ENCODE results near the gene SNCA. TPM values are rescaled to one million over a fixed set of nuclear protein-coding genes. Genes with fewer than 3 reads are reported as not detected.

SNCA gene
- total RNA-seq, 1 experiment from 2014 or later: 3.1 TPM

DNA sequence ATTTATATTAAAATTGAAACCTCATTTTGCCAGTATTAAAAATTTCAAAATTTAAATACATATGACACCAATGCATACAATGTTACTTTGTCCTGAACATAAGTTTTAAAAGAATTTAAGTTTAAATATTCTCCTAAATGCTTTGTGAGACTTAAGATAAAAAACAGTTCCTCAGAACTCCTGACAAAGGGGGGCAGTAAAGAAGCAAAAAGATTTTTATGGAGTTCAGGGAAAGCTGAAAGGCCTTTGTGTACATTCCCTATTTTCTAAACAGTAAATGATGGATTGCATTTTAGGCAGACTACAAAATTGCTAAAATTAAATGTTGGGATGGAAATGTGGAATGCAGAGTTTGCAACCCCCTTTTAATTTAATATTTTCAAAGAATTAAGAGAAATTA lies 81.7 kb downstream of the SNCA start:
- TF ChIP-seq CTCF (conservative IDR thresholded peaks at IDR 0.05; ENCODE audit: low read depth, low read length) (no peak; the same call in 1 of the 2 replicates), EZH2 (IDR thresholded peaks at IDR 0.05; ENCODE audit: borderline replicate concordance, low read depth, low read length, poor library complexity, severe bottlenecking) (no peak)
- no TSS peak for BruUV-seq (replicated peaks)
- no peaks in the 10 kb centered on the region for H3K9me3 ChIP-seq (ENCODE audit: low read depth, low read length, poor library complexity, severe bottlenecking)
- H3K27me3 ChIP-seq (replicated peaks; ENCODE audit: insufficient read depth, low read depth, low read length, poor library complexity): no peaks in the 10 kb centered on the region
- POLR2A ChIA-PET (ENCODE audit: low non-redundant PET): no interaction called here
- peaks cover 9% of the 10 kb centered on the region for H3K4me1 ChIP-seq (ENCODE audit: insufficient read depth, low read length, poor library complexity, severe bottlenecking)
- intact Hi-C loops (cut with micrococcal nuclease; ENCODE audit: unreplicated experiment): no loop called here
- H3K36me3 ChIP-seq (ENCODE audit: insufficient read depth, low read length, poor library complexity, severe bottlenecking): no peaks in the 10 kb centered on the region
- CTCF ChIA-PET: no interaction called here
- no peak overlapping the region for H3K4me3 ChIP-seq (ENCODE audit: low read depth, low read length, poor library complexity, severe bottlenecking)
- no peak for DNase-seq (ENCODE audit: low spot score)
- H3K27ac ChIP-seq (ENCODE audit: low read depth, low read length, poor library complexity, severe bottlenecking): no peak overlapping the region

DNA sequence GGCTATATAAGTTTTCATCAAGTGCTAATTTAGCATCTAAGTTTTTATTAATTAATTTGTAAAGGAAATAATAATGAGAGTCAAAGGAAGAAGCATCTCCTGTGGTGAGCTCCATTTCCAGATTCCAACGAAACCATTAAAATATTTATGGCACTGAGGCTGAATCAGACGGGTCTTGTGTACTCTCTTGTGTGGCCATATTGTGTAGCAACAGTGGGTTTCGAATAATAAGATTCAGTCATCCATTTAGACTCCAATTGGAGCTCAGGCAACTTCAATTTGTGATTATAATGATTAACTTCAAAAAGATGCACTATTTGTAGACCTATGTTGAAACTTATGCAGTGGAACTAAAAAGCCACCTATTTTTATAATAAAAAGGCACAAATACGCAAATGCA lies 82.4 kb downstream of the SNCA start:
- no peak for TF ChIP-seq CTCF (conservative IDR thresholded peaks at IDR 0.05; ENCODE audit: low read depth, low read length)
- TF ChIP-seq EZH2 (IDR thresholded peaks at IDR 0.05; ENCODE audit: borderline replicate concordance, low read depth, low read length, poor library complexity, severe bottlenecking): no peak
- CTCF ChIA-PET: no interaction called here
- H3K4me1 ChIP-seq (ENCODE audit: insufficient read depth, low read length, poor library complexity, severe bottlenecking): peaks cover 9% of the 10 kb centered on the region
- DNase-seq (ENCODE audit: low spot score): no peak
- H3K4me3 ChIP-seq (ENCODE audit: low read depth, low read length, poor library complexity, severe bottlenecking): no peak overlapping the region
- H3K27ac ChIP-seq (ENCODE audit: low read depth, low read length, poor library complexity, severe bottlenecking): no peak overlapping the region
- intact Hi-C loops (cut with micrococcal nuclease; ENCODE audit: unreplicated experiment): no loop called here
- no TSS peak for BruUV-seq (replicated peaks)
- H3K36me3 ChIP-seq (ENCODE audit: insufficient read depth, low read length, poor library complexity, severe bottlenecking): no peaks in the 10 kb centered on the region
- no peaks in the 10 kb centered on the region for H3K27me3 ChIP-seq (replicated peaks; ENCODE audit: insufficient read depth, low read depth, low read length, poor library complexity)
- POLR2A ChIA-PET (ENCODE audit: low non-redundant PET): no interaction called here
- no peaks in the 10 kb centered on the region for H3K9me3 ChIP-seq (ENCODE audit: low read depth, low read length, poor library complexity, severe bottlenecking)

GRCh38 chr4:89753601-89754066 lies 83.3 kb downstream of the SNCA start:
- Histone ChIP-seq H3K27ac (ENCODE audit: low read depth, low read length, poor library complexity, severe bottlenecking) (peak overlapping the region; percentile 37), H3K4me3 (ENCODE audit: low read depth, low read length, poor library complexity, severe bottlenecking) (no peak overlapping the region), H3K36me3 (ENCODE audit: insufficient read depth, low read length, poor library complexity, severe bottlenecking) (no peaks in the 10 kb centered on the region), H3K4me1 (ENCODE audit: insufficient read depth, low read length, poor library complexity, severe bottlenecking) (peaks cover 9% of the 10 kb centered on the region), H3K9me3 (ENCODE audit: low read depth, low read length, poor library complexity, severe bottlenecking) (no peaks in the 10 kb centered on the region), H3K27me3 (replicated peaks; ENCODE audit: insufficient read depth, low read depth, low read length, poor library complexity) (no peaks in the 10 kb centered on the region)
- intact Hi-C loops (cut with micrococcal nuclease; ENCODE audit: unreplicated experiment): no loop called here
- CTCF ChIA-PET: no interaction called here
- DNase-seq (ENCODE audit: low spot score): peak; percentile 74
- BruUV-seq (replicated peaks): no TSS peak
- POLR2A ChIA-PET (ENCODE audit: low non-redundant PET): no interaction called here
- TF ChIP-seq EZH2 (IDR thresholded peaks at IDR 0.05; ENCODE audit: borderline replicate concordance, low read depth, low read length, poor library complexity, severe bottlenecking): no peak
- no peak for TF ChIP-seq CTCF (conservative IDR thresholded peaks at IDR 0.05; ENCODE audit: low read depth, low read length)

Data from A673 (cell line).